OCI-M2 (cell line): ENCODE results near the gene NMD3.

Experiments used
- DNase-seq: peaks from one replicate; lab custom pipeline; 2025; ENCODE audit not compliant: unreplicated experiment; lab: John Stamatoyannopoulos, UW

NMD3 gene

GRCh38 chr3:161230621-161231171, 9.6 kb downstream of the NMD3 start:
- DNase-seq: no peak

GRCh38 chr3:161231861-161232260, 10.8 kb downstream of the NMD3 start:
- no peak for DNase-seq

- DNase-seq: no peak
These were observed 12.4 kb downstream of the NMD3 start for GRCh38 chr3:161233557-161233956.

GRCh38 chr3:161236240-161236639, 15.1 kb downstream of the NMD3 start:
- no peak for DNase-seq

GRCh38 chr3:161239700-161240099, 18.6 kb downstream of the NMD3 start:
- DNase-seq: no peak

- no peak for DNase-seq
These were observed 23.4 kb downstream of the NMD3 start for GRCh38 chr3:161244538-161244937.

- no peak for DNase-seq
These were observed 25.9 kb downstream of the NMD3 start for GRCh38 chr3:161247049-161247448.

- DNase-seq: no peak
These were observed 29.0 kb downstream of the NMD3 start for GRCh38 chr3:161250116-161250515.

GRCh38 chr3:161251716-161252115, 30.6 kb downstream of the NMD3 start:
- DNase-seq: no peak

GRCh38 chr3:161252143-161252542, 31.0 kb downstream of the NMD3 start:
- DNase-seq: no peak

GRCh38 chr3:161253711-161254110, 32.6 kb downstream of the NMD3 start:
- no peak for DNase-seq

GRCh38 chr3:161254861-161255260, 33.8 kb downstream of the NMD3 start:
- no peak for DNase-seq

GRCh38 chr3:161263057-161263456, 41.9 kb downstream of the NMD3 start:
- DNase-seq: no peak

- DNase-seq: no peak
These were observed 43.7 kb downstream of the NMD3 start for GRCh38 chr3:161264852-161265251.

- no peak for DNase-seq
These were observed 44.9 kb downstream of the NMD3 start for GRCh38 chr3:161265916-161266571.

- DNase-seq: no peak
These were observed 45.6 kb downstream of the NMD3 start for GRCh38 chr3:161266731-161267150.

- DNase-seq: no peak
These were observed 46.5 kb downstream of the NMD3 start for GRCh38 chr3:161267646-161268045.

- no peak for DNase-seq
These were observed 47.5 kb downstream of the NMD3 start for GRCh38 chr3:161268601-161269000.

- DNase-seq: no peak
These were observed 49.9 kb downstream of the NMD3 start for GRCh38 chr3:161270991-161271390.

GRCh38 chr3:161271646-161272045, 50.5 kb downstream of the NMD3 start:
- no peak for DNase-seq

- no peak for DNase-seq
These were observed 51.4 kb downstream of the NMD3 start for GRCh38 chr3:161272524-161272923.

GRCh38 chr3:161273589-161274218, 52.6 kb downstream of the NMD3 start:
- DNase-seq: no peak
